HG03460 (cell line): ENCODE data around the gene CTH.
"Not testable (repeated sequence)": the region's sequence is repeated elsewhere in the genome, so short reads cannot be mapped to it uniquely, and the experiment has no call there.

Source experiments
- ATAC-seq: cut with Tn5 transposase; IDR thresholded peaks from one replicate; pipeline ENCODE4 v1.9.1; 2021; ENCODE audit not compliant: unreplicated experiment

Gene CTH

DNA sequence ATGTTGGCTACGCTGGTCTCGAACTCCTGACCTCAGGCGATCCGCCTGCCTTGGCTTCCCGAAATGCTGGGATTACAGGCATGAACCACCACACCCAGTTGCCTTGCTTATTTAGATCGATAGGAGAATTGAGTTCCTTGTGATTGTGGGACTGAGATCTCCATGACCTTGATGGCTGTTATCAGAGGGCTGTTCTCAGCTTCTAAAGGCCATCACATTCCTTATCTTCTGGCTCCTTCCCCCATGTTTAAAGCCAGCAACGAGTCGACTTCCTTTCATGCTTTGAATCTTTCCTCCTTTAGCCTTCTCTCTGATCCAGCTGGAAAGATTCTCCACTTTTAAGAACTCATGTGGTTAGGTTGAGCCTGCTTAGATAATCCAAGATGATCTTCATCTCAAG, 38.0 kb downstream of the CTH start:
- ATAC-seq: no peak

DNA sequence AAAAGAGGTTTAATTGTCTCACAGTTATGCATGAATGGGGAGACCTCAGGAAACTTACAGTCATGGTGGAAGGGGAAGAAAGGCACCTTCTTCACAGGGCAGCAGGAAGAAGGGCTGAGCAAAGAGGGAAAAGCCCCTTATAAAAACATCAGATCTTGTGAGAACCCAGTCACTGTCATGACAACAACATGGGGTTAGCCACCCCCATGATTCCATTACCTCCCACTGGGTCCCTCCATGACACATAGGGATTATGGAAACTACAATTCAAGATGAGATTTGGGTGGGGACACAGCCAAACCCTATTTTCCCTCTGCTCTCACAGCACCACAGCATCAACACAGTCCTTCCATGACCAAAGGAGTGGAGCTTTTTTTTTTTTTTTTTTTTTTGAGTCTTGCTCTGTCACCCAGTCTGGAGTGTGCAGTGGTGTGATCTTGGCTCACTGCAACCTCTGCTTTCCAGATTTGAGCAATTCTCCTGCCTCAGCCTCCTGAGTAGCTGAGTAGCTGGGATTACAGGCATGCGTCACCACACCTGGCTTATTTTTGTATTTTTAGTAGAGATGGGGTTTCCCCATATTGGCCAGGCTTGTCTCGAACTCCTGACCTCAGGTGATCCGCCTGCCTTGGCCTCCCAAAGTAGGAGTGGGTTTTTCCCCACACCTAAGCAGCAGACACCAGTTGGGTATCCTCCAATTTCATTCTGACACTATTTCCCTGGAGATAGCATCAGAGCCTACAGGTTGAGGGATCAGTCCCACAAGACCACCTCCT, 41.3 kb downstream of the CTH start:
- not testable (repeated sequence) for ATAC-seq

DNA sequence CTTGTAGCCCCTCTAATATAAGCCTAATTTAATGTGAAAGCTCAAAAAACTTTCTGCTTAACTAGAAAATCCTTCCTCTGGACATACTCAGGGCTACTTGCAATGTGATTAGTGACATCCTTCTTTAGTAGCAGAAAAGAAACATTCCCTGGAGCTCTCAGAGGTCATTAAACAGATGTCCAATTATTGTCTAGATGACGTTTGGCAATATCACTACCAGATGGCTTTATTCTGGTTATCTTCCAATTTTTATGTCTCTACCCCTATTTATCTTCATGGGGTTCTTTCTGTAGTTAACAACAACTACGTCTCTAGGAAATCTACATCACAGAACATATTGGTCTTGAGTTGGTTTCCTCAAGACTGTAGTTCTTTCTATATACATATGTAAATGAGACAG, 44.2 kb downstream of the CTH start:
- no peak for ATAC-seq

DNA sequence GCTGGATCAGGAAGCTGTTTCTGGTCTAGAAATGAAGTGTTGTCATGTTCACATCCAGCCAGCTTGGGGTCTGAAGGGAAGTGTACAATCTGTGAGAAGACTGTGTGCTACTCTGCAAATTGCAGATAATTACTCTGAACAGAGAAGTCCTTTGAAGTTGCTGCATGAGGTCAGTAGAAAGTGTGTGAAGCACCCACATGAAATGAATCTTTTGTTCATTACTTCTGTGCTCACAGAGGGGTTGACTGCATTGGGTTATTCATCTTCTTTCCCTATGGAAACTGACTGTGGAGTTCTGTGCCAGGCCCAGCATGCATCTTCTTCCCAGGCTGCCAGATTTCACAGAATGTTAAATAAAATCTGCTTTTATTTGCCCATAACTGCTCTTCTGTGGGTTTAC, 47.1 kb downstream of the CTH start:
- no peak for ATAC-seq

DNA sequence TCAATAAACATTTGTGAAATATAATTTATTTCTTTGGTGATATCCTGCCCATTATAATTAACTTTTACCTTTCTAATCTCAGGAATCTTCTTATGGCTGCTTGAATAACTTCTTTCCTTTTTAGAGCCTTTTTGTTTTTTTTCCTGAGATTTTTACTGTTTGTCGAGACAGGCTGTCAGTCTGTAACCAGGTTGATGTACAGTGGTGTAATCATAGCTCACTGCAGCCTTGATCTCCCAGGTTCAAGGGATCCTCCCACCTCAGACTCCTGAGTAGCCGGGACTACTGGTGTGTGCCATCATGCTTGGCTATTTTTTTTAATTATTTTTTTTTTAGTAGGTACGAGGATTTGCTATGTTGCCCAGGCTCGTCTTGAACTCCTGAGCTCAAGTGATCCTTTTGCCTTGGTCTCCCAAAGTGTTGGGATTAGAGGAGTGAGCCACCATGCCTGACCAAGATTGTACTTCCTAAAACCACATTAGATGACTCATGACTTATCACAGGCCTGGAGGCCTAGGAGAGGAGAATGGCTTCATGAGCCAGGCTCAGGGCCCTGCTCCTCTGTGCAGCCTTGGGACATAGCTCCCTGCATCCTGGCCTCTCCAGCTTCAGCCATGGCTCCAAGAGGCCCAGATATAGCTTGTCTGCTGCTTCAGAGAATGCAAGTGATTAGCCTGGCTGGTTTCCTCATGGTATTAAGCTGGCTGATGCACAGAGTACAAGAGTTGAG, 48.6 kb downstream of the CTH start:
- no peak for ATAC-seq

DNA sequence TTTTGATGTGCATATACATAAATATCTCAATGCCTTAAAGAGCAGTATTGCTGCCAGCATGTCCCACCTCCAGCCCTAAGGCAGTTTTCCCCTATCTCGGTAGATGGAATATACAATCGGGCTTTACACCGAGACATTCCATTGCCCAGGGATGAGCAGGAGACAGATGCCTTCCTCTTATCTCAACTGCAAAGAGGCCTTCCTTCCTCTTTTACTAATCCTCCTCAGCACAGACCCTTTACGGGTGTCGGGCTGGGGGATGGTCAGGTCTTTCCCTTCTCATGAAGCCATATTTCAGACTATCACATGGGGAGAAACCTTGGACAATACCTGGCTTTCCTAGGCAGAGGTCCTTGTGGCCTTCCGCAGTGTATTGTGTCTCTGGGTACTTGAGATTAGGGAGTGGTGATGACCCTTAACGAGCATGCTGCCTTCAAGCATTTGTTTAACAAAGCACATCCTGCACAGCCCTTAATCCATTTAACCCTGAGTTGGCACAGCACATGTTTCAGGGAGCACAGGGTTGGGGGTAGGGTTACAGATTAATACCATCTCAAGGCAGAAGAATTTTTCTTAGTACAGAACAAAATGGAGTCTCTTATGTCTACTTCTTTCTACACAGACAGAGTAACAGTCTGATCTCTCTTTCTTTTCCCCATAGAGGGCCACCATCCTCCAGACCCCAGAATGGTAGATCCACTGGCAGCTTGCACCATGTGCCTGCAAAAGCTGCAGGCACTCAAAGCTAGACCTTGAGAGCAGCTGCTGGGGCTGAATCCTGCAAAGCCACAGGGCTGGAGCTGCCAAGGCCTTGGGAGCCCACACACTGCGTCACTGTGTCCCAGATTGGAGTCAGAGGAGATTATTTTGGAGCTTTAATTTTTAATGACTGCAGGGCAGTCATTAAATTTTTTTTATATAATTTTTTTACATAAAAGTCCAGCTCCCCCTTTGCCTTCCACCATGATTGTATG, 50.0 kb downstream of the CTH start:
- not testable (repeated sequence) for ATAC-seq

DNA sequence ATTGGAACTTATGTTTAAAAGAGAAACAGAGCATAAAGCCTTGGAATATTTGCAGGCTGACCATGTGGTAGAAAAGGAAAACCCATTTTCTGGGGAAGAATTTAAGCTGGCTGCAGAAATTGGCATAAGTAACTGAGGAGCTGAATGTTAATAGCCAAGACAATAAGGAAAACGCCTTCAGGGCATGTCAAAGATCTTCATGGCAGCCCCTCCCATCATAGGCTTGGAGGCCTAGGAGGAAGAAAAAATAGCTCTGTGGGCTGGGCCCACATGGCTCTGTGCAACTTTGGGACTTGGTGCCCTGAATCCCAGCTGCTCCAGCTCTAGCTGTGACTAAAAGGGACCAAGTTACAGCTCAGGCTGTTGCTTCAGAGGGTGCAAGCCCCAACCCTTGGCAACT, 51.5 kb downstream of the CTH start:
- no peak for ATAC-seq

DNA sequence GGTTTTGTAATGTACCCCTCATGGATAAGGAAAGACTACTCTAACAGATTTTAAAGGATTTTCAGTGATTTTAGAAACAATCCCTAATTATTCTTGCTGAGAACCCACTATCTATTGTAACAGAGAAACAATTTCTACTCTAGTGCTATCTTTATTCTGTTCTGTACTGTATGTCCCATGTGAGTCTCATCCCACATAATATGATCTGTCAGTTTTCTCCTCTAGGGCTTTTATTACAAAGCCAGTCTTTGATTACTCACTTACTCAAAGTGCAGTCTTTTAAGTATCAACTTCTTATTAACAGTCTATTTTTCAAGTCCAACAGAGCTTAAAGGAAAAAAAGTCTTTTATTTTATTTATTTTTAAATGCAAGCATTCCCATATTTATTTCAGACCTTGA, 54.8 kb downstream of the CTH start:
- no peak for ATAC-seq

DNA sequence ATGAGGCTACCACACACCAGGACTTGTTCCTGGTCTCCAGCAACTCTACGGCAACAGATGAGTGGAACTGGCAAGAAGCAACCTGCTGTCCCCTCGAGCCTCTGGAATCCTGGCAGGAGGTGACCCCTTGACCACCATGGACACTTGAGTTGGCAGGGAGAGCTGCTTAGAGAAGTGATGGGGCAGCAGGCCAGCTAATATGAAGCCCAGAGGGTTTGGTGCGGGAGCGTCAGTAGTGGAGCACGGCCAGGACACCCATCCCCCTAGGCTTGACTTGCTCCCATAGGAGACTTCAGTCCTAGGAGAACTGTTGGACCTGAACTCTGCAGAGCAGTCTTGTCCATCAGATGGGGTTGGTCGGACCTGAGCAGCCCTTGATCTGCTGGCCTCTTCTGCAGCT, 56.5 kb downstream of the CTH start:
- ATAC-seq: no peak

DNA sequence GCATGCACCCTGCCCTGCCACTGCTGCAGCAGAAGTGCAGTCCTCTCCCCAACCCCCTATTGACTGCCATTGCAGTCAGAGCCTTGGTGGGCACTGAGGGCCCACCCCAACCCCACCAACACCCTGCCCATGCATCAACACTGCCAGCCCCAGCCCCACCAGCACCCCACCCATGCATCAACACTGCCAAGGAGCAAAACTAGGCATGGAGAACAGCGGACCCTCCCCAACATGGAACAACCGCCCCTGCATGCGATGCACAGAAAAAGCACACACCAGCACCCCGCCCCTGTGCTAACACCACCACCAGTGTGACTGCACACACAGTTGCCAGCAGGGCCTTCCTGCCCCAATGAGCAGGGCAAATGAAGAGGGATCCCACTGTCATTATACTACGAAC, 57.1 kb downstream of the CTH start:
- no peak for ATAC-seq

DNA sequence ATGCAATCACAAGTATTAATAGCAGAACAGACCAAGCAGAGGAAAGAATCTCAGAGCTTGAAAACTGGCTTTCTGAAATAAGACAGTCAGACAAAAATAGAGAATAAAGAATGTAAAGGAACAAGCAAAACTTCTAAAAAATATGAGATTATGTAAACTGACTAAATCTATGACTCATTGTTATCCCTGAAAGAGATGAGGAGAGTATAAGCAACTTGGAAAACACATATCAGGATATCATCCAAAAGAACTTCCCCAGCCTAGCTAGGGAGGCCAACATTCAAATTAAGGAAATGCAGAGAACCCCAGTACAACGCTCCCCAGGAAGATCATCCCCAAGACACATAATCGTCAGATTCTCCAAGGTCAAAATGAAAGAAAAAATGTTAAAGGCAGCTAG, 58.1 kb downstream of the CTH start:
- ATAC-seq: not testable (repeated sequence)

DNA sequence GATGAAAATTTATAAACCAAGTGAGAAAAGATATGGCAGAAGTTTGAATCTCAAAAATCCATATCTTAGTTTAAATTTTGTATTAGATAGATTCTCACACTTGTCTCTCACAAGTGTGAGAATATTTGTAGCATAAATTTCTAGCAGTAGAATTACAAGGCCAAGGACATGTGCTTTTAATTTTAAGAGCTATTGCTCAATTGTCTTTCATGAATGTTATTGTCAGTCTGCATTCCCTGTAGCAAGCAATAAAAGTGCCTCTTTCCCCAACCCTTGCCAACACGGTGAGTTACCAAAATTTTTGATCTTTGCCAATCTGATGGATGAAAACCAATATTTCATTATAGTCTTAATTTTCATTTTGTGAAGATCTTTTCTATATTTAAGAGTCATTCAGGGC, 64.0 kb downstream of the CTH start:
- no peak for ATAC-seq

DNA sequence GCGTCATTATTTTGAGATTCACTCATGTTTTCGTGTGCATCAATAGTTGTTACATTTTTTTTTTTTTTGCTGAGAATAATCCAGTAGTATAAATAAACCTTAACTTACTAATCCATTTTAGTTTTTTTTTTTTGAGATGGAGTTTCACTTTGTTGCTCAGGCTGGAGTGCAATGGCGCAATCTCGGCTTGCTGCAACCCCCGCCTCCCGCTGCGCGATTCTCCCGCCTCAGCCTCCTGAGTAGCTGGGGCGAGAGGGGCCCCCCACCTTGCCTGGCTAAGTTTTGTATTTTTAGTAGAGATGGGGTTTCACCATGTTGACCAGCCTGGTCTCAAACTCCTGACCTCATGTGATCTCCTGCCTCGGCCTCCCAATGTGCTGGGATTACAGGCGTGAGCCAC, 66.0 kb downstream of the CTH start:
- ATAC-seq: no peak

DNA sequence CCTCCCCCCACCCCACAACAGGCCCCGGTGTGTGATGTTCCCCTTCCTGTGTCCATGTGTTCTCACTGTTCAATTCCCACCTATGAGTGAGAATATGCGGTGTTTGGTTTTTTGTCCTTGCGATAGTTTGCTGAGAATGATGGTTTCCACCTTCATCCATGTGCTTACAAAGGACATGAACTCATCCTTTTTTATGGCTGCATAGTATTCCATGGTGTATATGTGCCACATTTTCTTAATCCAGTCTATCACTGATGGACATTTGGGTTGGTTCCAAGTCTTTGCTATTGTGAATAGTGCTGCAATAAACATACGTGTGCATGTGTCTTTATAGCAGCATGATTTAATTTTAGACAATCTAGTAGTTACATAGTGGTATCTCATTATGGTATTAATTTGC, 66.8 kb downstream of the CTH start:
- not testable (repeated sequence) for ATAC-seq

DNA sequence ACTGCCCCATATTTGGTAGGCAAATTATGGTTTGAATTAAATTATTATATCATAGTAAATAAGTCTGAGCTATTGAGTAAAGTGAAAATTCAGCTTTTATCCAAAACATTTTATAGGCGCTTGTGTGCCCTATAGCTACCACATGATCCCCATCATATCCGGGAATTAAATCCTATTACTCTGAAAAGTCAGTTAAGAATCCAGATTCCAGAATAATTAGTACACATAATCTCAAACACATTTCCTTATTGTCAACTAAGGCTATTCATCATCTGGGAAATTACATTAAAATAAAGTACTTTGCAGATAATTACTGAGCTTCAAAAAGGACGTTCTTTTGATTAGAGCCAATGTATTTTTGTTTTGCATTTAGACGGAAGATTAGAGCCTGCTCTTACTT, 72.3 kb downstream of the CTH start:
- ATAC-seq: no peak

DNA sequence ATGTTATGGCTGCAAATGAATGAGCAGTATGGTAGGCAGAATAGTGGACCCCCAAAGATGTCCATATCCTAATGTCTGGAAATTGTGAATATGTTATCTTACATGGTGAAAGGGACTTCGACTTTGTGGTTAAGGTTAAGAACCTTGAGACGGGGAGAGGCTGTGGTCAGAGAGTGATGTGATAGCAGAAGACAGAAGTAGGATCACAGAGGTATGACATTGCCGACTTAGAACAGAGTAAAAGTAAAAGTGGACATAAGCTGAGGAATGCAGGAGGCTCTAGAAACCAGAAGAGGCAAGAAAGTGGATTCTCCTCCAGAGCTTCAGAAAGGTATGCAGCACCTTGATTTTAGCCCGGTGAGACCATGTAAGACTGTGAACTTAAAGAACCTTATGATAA, 74.6 kb downstream of the CTH start:
- no peak for ATAC-seq

DNA sequence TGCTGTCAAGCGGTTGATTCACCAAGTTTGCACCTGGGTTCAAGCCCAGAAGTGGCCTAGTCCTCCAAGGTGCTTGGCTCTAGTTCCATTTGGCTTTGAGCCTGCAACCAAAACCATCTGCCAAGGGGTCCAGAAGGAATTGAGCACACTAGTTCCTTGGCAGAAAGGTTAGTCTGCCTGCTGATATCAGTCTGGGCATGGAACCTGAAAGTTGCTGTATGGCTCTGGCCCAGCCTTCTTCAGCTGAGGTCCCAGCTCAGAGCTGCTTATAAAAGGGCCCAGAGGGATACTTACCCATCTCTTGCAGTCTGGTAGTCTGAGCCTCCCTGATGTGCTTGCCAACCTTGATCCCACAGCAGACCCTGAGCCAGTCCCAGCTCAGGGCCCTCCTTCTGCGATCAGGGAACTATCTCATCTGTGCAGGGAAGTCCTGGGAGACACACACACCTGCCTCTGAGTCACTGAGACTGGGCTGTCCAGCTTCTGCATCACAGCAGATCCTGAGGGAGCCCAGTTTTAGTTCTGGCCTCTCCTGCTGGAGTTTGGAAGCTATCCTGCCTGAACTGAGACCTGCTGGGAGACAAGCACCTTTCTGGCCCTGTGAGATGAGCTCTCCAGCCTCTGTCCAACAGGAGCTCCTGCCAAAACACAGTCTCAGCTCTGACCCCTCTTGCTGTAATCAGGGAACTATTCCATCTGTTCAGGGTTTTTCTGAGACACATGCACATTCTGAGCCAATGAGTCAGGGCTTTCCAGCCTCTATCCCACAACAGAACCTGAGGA, 75.8 kb downstream of the CTH start:
- ATAC-seq: no peak

DNA sequence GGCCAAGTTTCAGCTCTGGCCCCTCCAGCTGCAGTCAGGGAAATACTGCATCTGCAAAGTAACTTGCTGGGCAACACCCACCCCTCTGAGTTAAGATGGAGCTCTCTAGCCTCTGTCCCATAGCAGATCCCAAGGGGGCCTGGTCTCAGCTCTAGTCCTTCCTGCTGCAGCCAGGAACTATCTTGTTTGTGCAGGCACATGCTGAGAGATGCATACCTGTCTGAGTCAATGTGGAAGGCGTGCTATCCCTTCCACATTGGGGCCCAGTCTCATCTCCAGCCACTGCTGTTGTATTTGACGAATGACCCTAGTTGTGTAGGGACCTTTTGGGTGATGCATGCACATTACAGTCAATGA, 76.4 kb downstream of the CTH start:
- ATAC-seq: no peak

DNA sequence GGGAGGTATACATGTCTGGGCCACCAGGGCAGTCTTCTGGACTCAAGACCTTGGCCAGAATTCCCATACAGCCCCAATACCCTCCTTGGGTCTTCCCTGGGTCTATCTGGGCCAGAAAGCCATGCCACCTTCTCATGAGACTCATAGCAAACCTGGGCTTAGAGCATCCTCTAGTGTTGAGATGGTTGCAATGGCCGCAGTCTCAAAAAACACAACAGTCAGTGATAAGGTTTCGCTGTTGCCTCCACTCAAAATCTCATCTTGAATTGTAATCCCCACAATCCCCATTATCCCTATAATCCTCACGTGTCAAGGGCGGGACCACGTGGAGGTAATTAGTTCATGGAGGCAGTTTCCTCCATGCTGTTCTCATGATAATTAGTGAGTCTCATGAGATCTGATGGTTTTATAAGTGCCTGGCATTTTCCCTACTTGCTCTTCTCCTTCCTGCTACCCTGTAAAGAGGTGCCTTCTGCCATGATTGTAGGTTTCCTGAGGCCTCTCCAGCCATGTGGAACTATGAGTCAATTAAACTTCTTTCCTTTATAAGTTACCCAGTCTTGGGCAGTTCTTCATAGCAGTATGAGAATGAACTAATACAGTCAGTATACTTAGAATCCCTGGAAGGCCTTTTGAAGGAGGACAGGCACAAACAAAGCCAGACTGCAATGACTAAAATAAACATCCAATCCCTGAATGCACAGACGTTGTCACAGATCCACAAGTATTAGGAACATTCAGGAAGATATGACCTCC, 77.0 kb downstream of the CTH start:
- peak; percentile 64 for ATAC-seq
